Smooth muscle cell (in vitro differentiated cells): ENCODE data around the gene ONECUT3. TPM values are rescaled to one million over a fixed set of nuclear protein-coding genes. Genes with fewer than 3 reads are reported as not detected.

Experiments used
- DNase-seq: peaks from one replicate; lab custom pipeline; 2025; ENCODE audit not compliant: unreplicated experiment; lab: John Stamatoyannopoulos, UW
- H2AFZ ChIP-seq: fragments of 200-600 bp; sonication (generic); 2 replicates; pipeline ENCODE4 v1.6.0; 2016; ENCODE audit warnings: antibody characterized with exemption, low read depth, mild to moderate bottlenecking
- H3F3A ChIP-seq: fragments of 200-600 bp; sonication (generic); 2 replicates; pipeline ENCODE4 v1.6.0; 2017; ENCODE audit warnings: antibody characterized with exemption, low read depth
- H3K27ac ChIP-seq: fragments of 200-600 bp; sonication (generic); 2 replicates; pipeline ENCODE4 v1.5.1; 2016; ENCODE audit warnings: low read depth, mild to moderate bottlenecking
- H3K27me3 ChIP-seq: fragments of 200-600 bp; sonication (generic); 2 replicates; pipeline ENCODE4 v1.6.1; 2016; ENCODE audit warnings: low read depth, mild to moderate bottlenecking
- H3K36me3 ChIP-seq: fragments of 200-600 bp; sonication (generic); 2 replicates; pipeline ENCODE4 v1.5.1; 2016; ENCODE audit warnings: low read depth
- H3K4me1 ChIP-seq: fragments of 200-600 bp; sonication (generic); 2 replicates; pipeline ENCODE4 v1.5.1; 2016; ENCODE audit warnings: low read depth
- H3K4me2 ChIP-seq: fragments of 200-600 bp; sonication (generic); 2 replicates; pipeline ENCODE4 v1.6.0; 2016; ENCODE audit warnings: mild to moderate bottlenecking
- H3K4me3 ChIP-seq: fragments of 200-600 bp; sonication (generic); 2 replicates; pipeline ENCODE4 v1.5.1; 2016; ENCODE audit warnings: mild to moderate bottlenecking
- H3K79me2 ChIP-seq: fragments of 200-600 bp; sonication (generic); 2 replicates; pipeline ENCODE4 v1.6.0; 2016; ENCODE audit warnings: low read depth, mild to moderate bottlenecking
- H3K9ac ChIP-seq: fragments of 200-600 bp; sonication (generic); 2 replicates; pipeline ENCODE4 v1.6.0; 2016; ENCODE audit warnings: low read depth
- H3K9me3 ChIP-seq: fragments of 200-600 bp; sonication (generic); replicated peaks from 2 replicates; pipeline ENCODE4 v1.5.1; 2016; ENCODE audit warnings: low read depth
- H4K20me1 ChIP-seq: fragments of 200-600 bp; sonication (generic); 2 replicates; pipeline ENCODE4 v1.6.0; 2016; ENCODE audit warnings: low read depth
- CTCF ChIP-seq: fragments of 200-600 bp; sonication (generic); IDR thresholded peaks from 2 replicates; pipeline ENCODE4 v1.5.1; 2017; ENCODE audit warnings: borderline replicate concordance, mild to moderate bottlenecking, antibody characterized with exemption; ENCODE audit not compliant: insufficient read depth, poor library complexity, severe bottlenecking
- WGBS: methylation state at CpG from one replicate; pipeline ENCODE4 v1.1.7; 2016; ENCODE audit warnings: low lambda C conversion rate; 5-methylcytosine and 5-hydroxymethylcytosine counted together
- polyA plus RNA-seq: library from polyadenylated mRNA; unstranded; fragments of >200 nt; fragmentation: Nextera tagmentation; extraction: Ambion mirVana; gene quantifications from 2 replicates; pipeline ENCODE4 v1.2.1, GENCODE V29; 2016
- total RNA-seq: library from RNA; depleted of rRNA; stranded (reverse); fragments of >200 nt; gene quantifications from 2 replicates; pipeline ENCODE4 v1.2.3, GENCODE V29; 2014

ONECUT3 gene
- total and polyA plus RNA-seq, 2 experiments from 2014 or later: not detected

- Histone ChIP-seq H3K9me3 (no peaks in the 10 kb centered on the region), H3K79me2 (no peaks in the 10 kb centered on the region), H2AFZ (no peak overlapping the region), H4K20me1 (no peaks in the 10 kb centered on the region), H3K4me2 (peak overlapping the region; percentile 81), H3K9ac (no peak overlapping the region), H3K4me1 (peaks cover 3% of the 10 kb centered on the region), H3F3A (peaks cover 2% of the 10 kb centered on the region), H3K27ac (no peak overlapping the region), H3K4me3 (peak overlapping the region; percentile 31), H3K27me3 (peaks cover 65% of the 10 kb centered on the region), H3K36me3 (no peaks in the 10 kb centered on the region)
- no peak for TF ChIP-seq CTCF
- WGBS: 6% methylated on average over 17 of the region's 22 CpGs
- peak; percentile 29 for DNase-seq
These were observed 5.8 kb upstream of the ONECUT3 start for GRCh38 chr19:1747285-1748114.

- Histone ChIP-seq H3K27ac (no peak overlapping the region), H3K4me3 (peak overlapping the region; percentile 31), H4K20me1 (no peaks in the 10 kb centered on the region), H3K9me3 (no peaks in the 10 kb centered on the region), H3K36me3 (no peaks in the 10 kb centered on the region), H3F3A (peaks cover 2% of the 10 kb centered on the region), H3K27me3 (peaks cover 73% of the 10 kb centered on the region), H3K9ac (no peak overlapping the region), H3K4me2 (peak overlapping the region; percentile 81), H3K4me1 (peaks cover 3% of the 10 kb centered on the region), H3K79me2 (no peaks in the 10 kb centered on the region), H2AFZ (no peak overlapping the region)
- TF ChIP-seq CTCF: no peak
- WGBS: 2% methylated on average over 61 of the region's 61 CpGs
- no peak for DNase-seq
These were observed 5.0 kb upstream of the ONECUT3 start for GRCh38 chr19:1748115-1748872.

GRCh38 chr19:1748873-1749341 lies 4.4 kb upstream of the ONECUT3 start:
- Histone ChIP-seq H3K27ac (no peak overlapping the region), H3K4me2 (peak overlapping the region; percentile 81), H3K79me2 (no peaks in the 10 kb centered on the region), H3F3A (peaks cover 2% of the 10 kb centered on the region), H3K9ac (no peak overlapping the region), H3K4me1 (peaks cover 3% of the 10 kb centered on the region), H3K4me3 (peak overlapping the region; percentile 31), H3K36me3 (no peaks in the 10 kb centered on the region), H3K27me3 (peaks cover 73% of the 10 kb centered on the region), H3K9me3 (no peaks in the 10 kb centered on the region), H4K20me1 (no peaks in the 10 kb centered on the region), H2AFZ (no peak overlapping the region)
- TF ChIP-seq CTCF: no peak
- 5% methylated on average over 30 of the region's 45 CpGs for WGBS
- DNase-seq: no peak
